SK-N-SH treated with all-trans-retinoic acid at 6 μM for 48 hours (cell line): ENCODE measurements around the gene CACNA2D3.

Source experiments
- ATAC-seq: fragments of 200-7000 bp; cut with Tn5 transposase; 3 replicates; pipeline ENCODE4 v1.9.1; 2020; ENCODE audit warnings: mild to moderate bottlenecking, moderate library complexity
- ARNTL ChIP-seq: fragments of 450-650 bp; formaldehyde crosslinking; IDR thresholded peaks from 2 replicates; pipeline ENCODE4 v1.5.0; 2020; ENCODE audit warnings: low read depth, mild to moderate bottlenecking, moderate library complexity, borderline replicate concordance
- CREB5 ChIP-seq: fragments of 250-450 bp; sonication (Bioruptor Pico); IDR thresholded peaks from 2 replicates; pipeline ENCODE4 v1.5.1; 2020; ENCODE audit warnings: low read depth, mild to moderate bottlenecking, moderate library complexity
- CSRNP3 ChIP-seq: fragments of 250-450 bp; sonication (Bioruptor Pico); IDR thresholded peaks from 2 replicates; pipeline ENCODE4 v1.5.1; 2021; ENCODE audit warnings: mild to moderate bottlenecking, moderate library complexity
- ESRRG ChIP-seq: fragments of 250-450 bp; sonication (Bioruptor Pico); IDR thresholded peaks from 2 replicates; pipeline ENCODE4 v1.6.1; 2021; ENCODE audit warnings: mild to moderate bottlenecking
- GLIS3 ChIP-seq: fragments of 250-450 bp; sonication (Bioruptor Pico); IDR thresholded peaks from 2 replicates; pipeline ENCODE4 v1.5.0; 2020; ENCODE audit warnings: mild to moderate bottlenecking, moderate library complexity
- ISL1 ChIP-seq: fragments of 250-450 bp; sonication (Bioruptor Pico); IDR thresholded peaks from 2 replicates; pipeline ENCODE4 v2.1.2; 2022; ENCODE audit warnings: mild to moderate bottlenecking, moderate library complexity
- OSR1 ChIP-seq: fragments of 250-450 bp; sonication (Bioruptor Pico); IDR thresholded peaks from 2 replicates; pipeline ENCODE4 v1.8.0; 2022; ENCODE audit warnings: moderate library complexity, mild to moderate bottlenecking, inconsistent platforms
- PATZ1 ChIP-seq: fragments of 250-450 bp; sonication (Bioruptor Pico); IDR thresholded peaks from 2 replicates; pipeline ENCODE4 v1.8.0; 2020; ENCODE audit warnings: mild to moderate bottlenecking, moderate library complexity, borderline replicate concordance
- POU6F1 ChIP-seq: fragments of 250-450 bp; sonication (Bioruptor Pico); IDR thresholded peaks from 2 replicates; pipeline ENCODE4 v1.8.0; 2021; ENCODE audit warnings: low read depth, mild to moderate bottlenecking, moderate library complexity, borderline replicate concordance
- PPARA ChIP-seq: fragments of 250-450 bp; sonication (Bioruptor Pico); IDR thresholded peaks from 2 replicates; pipeline ENCODE4 v1.5.0; 2020; ENCODE audit warnings: mild to moderate bottlenecking, borderline replicate concordance
- RARB ChIP-seq: fragments of 250-450 bp; sonication (Bioruptor Pico); IDR thresholded peaks from 2 replicates; pipeline ENCODE4 v1.8.0; 2021; ENCODE audit warnings: mild to moderate bottlenecking, moderate library complexity
- SNAI2 ChIP-seq: fragments of 250-450 bp; sonication (Bioruptor Pico); IDR thresholded peaks from 2 replicates; pipeline ENCODE4 v1.5.0; 2020; ENCODE audit warnings: mild to moderate bottlenecking, moderate library complexity
- TCF4 ChIP-seq: fragments of 250-450 bp; sonication (Bioruptor Pico); IDR thresholded peaks from 2 replicates; pipeline ENCODE4 v1.8.0; 2021; ENCODE audit warnings: mild to moderate bottlenecking, moderate library complexity, borderline replicate concordance
- TSHZ2 ChIP-seq: fragments of 250-450 bp; sonication (Bioruptor Pico); IDR thresholded peaks from 2 replicates; pipeline ENCODE4 v1.5.0; 2020; ENCODE audit warnings: mild to moderate bottlenecking, moderate library complexity
- ZC3H10 ChIP-seq: fragments of 250-450 bp; sonication (Bioruptor Pico); IDR thresholded peaks from 2 replicates; pipeline ENCODE4 v1.5.1; 2021; ENCODE audit warnings: mild to moderate bottlenecking, moderate library complexity
- ZFP3 ChIP-seq: fragments of 250-450 bp; sonication (Bioruptor Pico); IDR thresholded peaks from 2 replicates; pipeline ENCODE4 v1.5.0; 2020; ENCODE audit warnings: mild to moderate bottlenecking, moderate library complexity
- ZFP30 ChIP-seq: fragments of 450-650 bp; formaldehyde crosslinking; IDR thresholded peaks from 2 replicates; pipeline ENCODE4 v1.5.0; 2022; ENCODE audit warnings: mild to moderate bottlenecking, moderate library complexity
- ZNF565 ChIP-seq: fragments of 450-650 bp; formaldehyde crosslinking; conservative IDR thresholded peaks from 2 replicates; pipeline ENCODE4 v1.5.0; 2020; ENCODE audit warnings: low read depth, mild to moderate bottlenecking, moderate library complexity
- ZNF8 ChIP-seq: fragments of 450-650 bp; formaldehyde crosslinking; IDR thresholded peaks from 2 replicates; pipeline ENCODE4 v1.5.0; 2020; ENCODE audit warnings: mild to moderate bottlenecking, moderate library complexity

CACNA2D3 gene

GRCh38 chr3:54547846-54548245 lies 425.5 kb downstream of the CACNA2D3 start:
- no peak for ATAC-seq
- TF ChIP-seq TSHZ2 (CRISPR knock-in tag) = no peak
- TF ChIP-seq ZFP30 (CRISPR knock-in tag) = no peak
- no peak for TF ChIP-seq CSRNP3 (CRISPR knock-in tag)
- no peak for TF ChIP-seq RARB (CRISPR knock-in tag)
- TF ChIP-seq GLIS3 (CRISPR knock-in tag) = no peak
- TF ChIP-seq ZC3H10 (CRISPR knock-in tag) = no peak
- TF ChIP-seq PATZ1 (CRISPR knock-in tag) = no peak
- TF ChIP-seq ESRRG (CRISPR knock-in tag) = no peak
- no peak for TF ChIP-seq SNAI2 (CRISPR knock-in tag)
- TF ChIP-seq ZNF8 = no peak
- TF ChIP-seq, all 23 proteins: peak for 0

- TF ChIP-seq POU6F1 (CRISPR knock-in tag) (no peak), ZC3H10 (CRISPR knock-in tag) (no peak), GLIS3 (CRISPR knock-in tag) (no peak), ZFP3 (no peak), SNAI2 (CRISPR knock-in tag) (no peak), TCF4 (CRISPR knock-in tag) (peak; percentile 26; the same call in 1 of the 2 replicates), ESRRG (CRISPR knock-in tag) (no peak), CREB5 (CRISPR knock-in tag) (no peak)
- TF ChIP-seq, all 23 proteins: peak for 1
- ATAC-seq = no peak
These were observed 427.4 kb downstream of the CACNA2D3 start for GRCh38 chr3:54549607-54550220.

- no peak for ATAC-seq
- TF ChIP-seq OSR1 (CRISPR knock-in tag) (no peak), GLIS3 (CRISPR knock-in tag) (no peak), ZFP3 (no peak), TSHZ2 (CRISPR knock-in tag) (no peak), ZNF565 (no peak), PPARA (no peak), CREB5 (CRISPR knock-in tag) (no peak), RARB (CRISPR knock-in tag) (no peak), PATZ1 (CRISPR knock-in tag) (no peak), TCF4 (CRISPR knock-in tag) (no peak), ARNTL (CRISPR knock-in tag) (no peak), ZC3H10 (CRISPR knock-in tag) (no peak), ISL1 (CRISPR knock-in tag) (no peak)
These were observed 428.0 kb downstream of the CACNA2D3 start for GRCh38 chr3:54550221-54550977.
